Measurements from ENCODE around the gene ARHGEF40. TPM values are rescaled to one million over a fixed set of nuclear protein-coding genes. Genes with fewer than 3 reads are reported as not detected.

The ARHGEF40 gene
- total RNA-seq, 4 donors from 2014 or later = 72.5 to 128 (median 80.9) TPM

GRCh38 chr14:21083565-21084325, 13.6 kb downstream of the ARHGEF40 start:
- H3K36me3 ChIP-seq = peaks cover 4 to 98% (median 18%) of the 10 kb centered on the region in 3 donors
- no peak overlapping the region for H3K4me3 ChIP-seq

GRCh38 chr14:21084396-21084795, 14.3 kb downstream of the ARHGEF40 start:
- H3K27me3 ChIP-seq = no peaks in the 10 kb centered on the region
- DNase-seq (ENCODE audit: low spot score in 2 of 2) = no peak
- H3K4me1 ChIP-seq = peaks cover 0 to 14% (median 4%) of the 10 kb centered on the region in 4 donors
- WGBS, 2 donors = 77 to 80% methylated on average over 2 of the region's 2 CpGs
- H3K9me3 ChIP-seq = no peaks in the 10 kb centered on the region
- H3K36me3 ChIP-seq = peaks cover 4 to 98% (median 18%) of the 10 kb centered on the region in 3 donors
- H3K4me3 ChIP-seq = no peak overlapping the region
- H3K27ac ChIP-seq = peak overlapping the region in 1 of 4 donors; percentile 2
- TF ChIP-seq POLR2A (IDR thresholded peaks at IDR 0.05) (no peak), CTCF (IDR thresholded peaks at IDR 0.05) (no peak), EP300 (IDR thresholded peaks at IDR 0.05) (no peak)

More at GRCh38 chr14:21083565-21084325, 13.6 kb downstream of the ARHGEF40 start:
- Histone ChIP-seq H3K27me3 (no peaks in the 10 kb centered on the region), H3K9me3 (no peaks in the 10 kb centered on the region), H3K4me1 (peaks cover 0 to 11% (median 4%) of the 10 kb centered on the region in 4 donors), H3K27ac (peak overlapping the region in 1 of 4 donors; percentile 32)
- TF ChIP-seq CTCF (IDR thresholded peaks at IDR 0.05) (no peak), EP300 (IDR thresholded peaks at IDR 0.05) (no peak), POLR2A (IDR thresholded peaks at IDR 0.05) (no peak)
- no peak for DNase-seq (ENCODE audit: low spot score in 2 of 2)
- 71 to 81% methylated on average over 10 to 11 of the region's 11 CpGs for WGBS, 2 donors

GRCh38 chr14:21084998-21085853, 15.1 kb downstream of the ARHGEF40 start:
- WGBS, 2 donors = 71 to 74% methylated on average over 17 of the region's 17 CpGs
- no peaks in the 10 kb centered on the region for H3K27me3 ChIP-seq
- H3K4me1 ChIP-seq = peaks cover 0 to 22% (median 4%) of the 10 kb centered on the region in 4 donors
- TF ChIP-seq EP300 (IDR thresholded peaks at IDR 0.05) = peak in 1 of 2 donors; percentile 11
- TF ChIP-seq CTCF (IDR thresholded peaks at IDR 0.05) = no peak
- peak overlapping the region in 3 of 4 donors; percentile 2 to 11 (median 6) for H3K27ac ChIP-seq
- no peaks in the 10 kb centered on the region for H3K9me3 ChIP-seq
- H3K36me3 ChIP-seq = peaks cover 4 to 98% (median 18%) of the 10 kb centered on the region in 3 donors
- DNase-seq (ENCODE audit: low spot score in 2 of 2) = no peak
- no peak overlapping the region for H3K4me3 ChIP-seq

GRCh38 chr14:21086908-21087293, 16.8 kb downstream of the ARHGEF40 start:
- DNase-seq (ENCODE audit: low spot score in 2 of 2) = no peak
- peak overlapping the region in 3 of 4 donors; percentile 52 to 97 (median 61) for H3K27ac ChIP-seq
- H3K27me3 ChIP-seq = no peaks in the 10 kb centered on the region
- WGBS, 2 donors = 67 to 73% methylated on average over 4 of the region's 4 CpGs
- peaks cover 0 to 30% (median 5%) of the 10 kb centered on the region in 4 donors for H3K4me1 ChIP-seq
- no peaks in the 10 kb centered on the region for H3K9me3 ChIP-seq
- H3K4me3 ChIP-seq = no peak overlapping the region
- H3K36me3 ChIP-seq = peaks cover 3 to 98% (median 13%) of the 10 kb centered on the region in 3 donors
- TF ChIP-seq POLR2A (IDR thresholded peaks at IDR 0.05) = no peak
- TF ChIP-seq CTCF (IDR thresholded peaks at IDR 0.05) = no peak
- TF ChIP-seq EP300 (IDR thresholded peaks at IDR 0.05) = no peak

Data from tibial nerve (tissue), 4 donors.